CD1c-positive myeloid dendritic cell (primary cell): ENCODE measurements around the gene ALKAL2.
"Not testable (repeated sequence)": the region's sequence is repeated elsewhere in the genome, so short reads cannot be mapped to it uniquely, and the experiment has no call there.

ENCODE experiments used
- DNase-seq: peaks from one replicate; pipeline ENCODE4 v3.0.0-alpha.2; 2016; ENCODE audit errors: extremely low spot score

Gene ALKAL2, protein sequence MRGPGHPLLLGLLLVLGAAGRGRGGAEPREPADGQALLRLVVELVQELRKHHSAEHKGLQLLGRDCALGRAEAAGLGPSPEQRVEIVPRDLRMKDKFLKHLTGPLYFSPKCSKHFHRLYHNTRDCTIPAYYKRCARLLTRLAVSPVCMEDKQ

DNA sequence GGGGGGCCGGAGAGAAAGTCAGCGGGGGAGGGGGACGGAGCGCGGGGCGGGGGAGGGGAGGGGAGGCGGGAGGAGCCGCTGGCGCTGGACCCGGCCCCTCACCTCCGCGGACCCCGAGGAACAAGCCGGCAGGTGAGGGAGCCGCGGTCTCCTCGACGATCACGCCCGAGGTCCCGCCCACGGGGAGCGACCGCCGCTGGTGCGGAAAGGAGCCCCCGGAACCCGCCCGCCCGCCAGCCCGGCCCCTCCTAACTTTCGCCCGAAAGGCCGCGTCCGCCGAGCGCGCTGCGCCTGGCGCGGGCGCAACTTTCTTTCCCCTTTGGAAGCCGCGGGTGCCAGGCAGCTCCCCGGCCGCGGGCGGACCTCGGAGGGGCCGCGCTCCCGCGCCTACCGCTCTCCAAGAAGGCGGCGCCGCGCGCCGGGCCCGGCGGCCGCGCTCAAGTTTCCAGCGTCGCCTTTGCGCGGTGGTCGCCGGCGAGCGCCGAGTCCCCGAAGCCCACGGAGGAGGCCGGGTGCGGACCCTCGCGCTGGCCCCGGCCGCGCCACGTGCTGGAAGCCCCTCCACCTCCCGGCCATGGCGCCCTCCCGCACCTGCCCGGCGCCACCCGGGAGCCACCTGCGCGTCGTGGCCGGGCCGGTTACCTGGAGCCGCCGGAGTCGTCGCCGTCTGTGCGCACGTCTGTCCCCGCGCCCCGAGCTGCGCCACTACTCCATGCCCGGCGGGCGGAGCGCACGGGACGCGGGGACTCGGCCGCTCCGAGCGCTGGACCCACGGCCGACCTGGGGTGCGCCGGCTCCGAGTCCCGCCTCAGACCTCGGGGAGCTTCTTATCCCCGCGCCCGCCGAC is at the start of gene ALKAL2:
Gene ALKAL2, minus strand, starts transcription at position 181 of the 847 bp plus-strand sequence. CDS start 256 bp downstream, outside the sequence.
- no peak for DNase-seq

DNA sequence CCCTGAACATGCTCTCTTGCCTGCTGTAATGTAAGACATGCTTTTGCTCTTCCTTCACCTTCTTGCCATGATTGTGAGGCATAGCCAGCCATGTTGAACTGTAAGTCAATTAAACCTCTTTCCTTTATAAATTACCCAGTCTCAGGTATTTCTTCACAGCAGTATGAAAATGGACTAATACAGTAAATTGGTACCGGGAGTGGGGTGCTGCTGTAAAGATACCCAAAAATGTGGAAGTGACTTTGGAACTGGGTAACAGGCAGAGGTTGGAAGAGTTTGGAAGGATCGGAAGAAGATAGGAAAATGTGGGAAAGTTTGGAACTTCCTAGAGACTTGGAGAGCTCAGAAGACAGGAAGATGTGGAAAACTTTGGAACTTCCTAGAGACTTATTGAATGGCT is 49.1 kb upstream of the ALKAL2 start:
- not testable (repeated sequence) for DNase-seq

DNA sequence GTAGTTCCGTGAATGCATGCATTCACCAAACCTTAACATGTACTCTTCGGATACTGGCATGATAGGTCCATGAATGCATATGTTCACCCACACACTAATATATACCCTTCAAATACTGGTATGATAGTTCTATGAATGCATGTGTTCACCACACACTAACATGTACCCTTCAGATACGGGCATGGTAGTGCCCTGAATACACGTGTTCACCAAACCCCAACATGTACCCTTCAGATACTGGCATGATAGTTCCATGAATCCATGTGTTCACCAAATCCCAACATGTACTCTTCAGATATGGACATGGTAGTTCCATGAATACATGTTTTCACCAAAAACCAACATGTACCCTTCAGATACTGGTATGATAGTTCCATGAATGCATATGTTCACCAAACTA is 48.5 kb upstream of the ALKAL2 start:
- no peak for DNase-seq

DNA sequence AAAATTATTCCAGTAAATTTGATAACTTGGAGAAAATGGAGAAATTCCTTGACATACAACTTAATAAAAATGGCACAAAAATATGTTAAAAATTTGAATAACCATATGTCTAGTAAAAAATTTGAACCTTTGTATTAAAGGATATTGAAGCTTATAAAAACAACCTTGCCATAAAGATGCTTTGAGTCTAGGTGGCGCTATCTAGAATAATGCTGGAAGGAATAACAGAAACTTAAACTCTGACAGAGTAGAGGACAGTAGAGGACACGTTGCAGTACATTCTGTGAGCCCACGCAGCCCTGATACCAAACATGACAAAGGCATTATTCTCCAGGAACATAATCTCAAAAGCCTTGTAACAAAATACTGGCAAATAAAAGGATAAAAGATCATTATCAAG is 44.7 kb upstream of the ALKAL2 start:
- no peak for DNase-seq

DNA sequence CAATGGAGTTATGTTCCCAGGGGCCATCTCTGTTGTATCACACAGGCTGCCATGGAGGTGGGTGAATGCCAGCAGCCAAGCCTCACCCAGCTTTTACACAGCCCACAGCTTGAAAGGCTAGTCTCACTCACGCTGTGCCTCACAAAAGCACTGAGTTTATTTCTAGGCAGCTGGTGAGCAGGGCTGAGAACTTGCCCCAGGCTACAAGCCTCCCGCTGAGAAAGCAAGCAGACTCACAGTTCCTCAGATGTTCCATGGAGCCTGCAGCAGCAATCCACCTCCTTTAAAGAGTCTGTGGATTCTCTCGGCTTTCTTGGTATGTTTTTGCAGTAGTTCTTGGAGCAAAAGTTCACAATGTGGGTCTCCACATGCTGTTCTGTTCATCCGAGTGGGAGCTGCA is 40.9 kb upstream of the ALKAL2 start:
- DNase-seq: no peak

DNA sequence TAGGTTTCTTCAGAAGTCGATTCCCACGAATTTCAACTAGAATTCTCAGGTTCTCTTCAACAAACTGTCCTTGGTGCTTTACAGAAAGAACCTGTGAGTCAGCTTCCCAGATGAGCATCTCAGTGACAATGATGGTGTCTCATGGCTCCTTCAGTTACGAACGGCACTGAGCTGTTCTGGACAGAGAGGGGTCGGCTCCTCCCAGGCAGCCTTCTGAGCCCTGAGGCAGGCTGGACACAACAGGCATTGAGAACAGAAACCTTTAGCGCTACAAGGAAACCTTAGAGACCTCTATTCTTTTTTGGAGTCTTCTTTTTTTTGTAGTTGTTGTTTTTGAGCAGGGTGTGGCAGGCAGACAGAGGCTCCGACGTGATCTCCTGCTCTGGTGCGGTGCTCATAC is 35.1 kb upstream of the ALKAL2 start:
- DNase-seq: no peak

DNA sequence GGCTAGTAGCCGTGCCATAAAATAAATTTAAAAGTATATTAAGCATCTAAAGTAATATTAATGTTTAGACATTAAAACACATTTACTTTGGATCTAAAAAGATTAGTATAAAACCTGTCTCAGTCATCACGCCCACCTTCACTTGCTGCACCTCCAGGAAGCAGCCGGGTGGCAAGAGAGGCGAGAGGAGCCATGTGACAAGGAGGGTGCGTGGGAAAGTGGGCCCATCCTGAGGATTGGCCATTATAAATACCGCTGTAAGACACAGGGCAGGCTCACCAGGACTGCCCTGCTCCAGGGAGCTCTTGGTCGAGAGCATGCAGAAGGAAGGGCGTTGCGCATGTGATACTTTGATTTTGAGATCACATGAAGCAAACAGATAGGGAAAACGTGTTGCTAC is 34.4 kb upstream of the ALKAL2 start:
- no peak for DNase-seq

DNA sequence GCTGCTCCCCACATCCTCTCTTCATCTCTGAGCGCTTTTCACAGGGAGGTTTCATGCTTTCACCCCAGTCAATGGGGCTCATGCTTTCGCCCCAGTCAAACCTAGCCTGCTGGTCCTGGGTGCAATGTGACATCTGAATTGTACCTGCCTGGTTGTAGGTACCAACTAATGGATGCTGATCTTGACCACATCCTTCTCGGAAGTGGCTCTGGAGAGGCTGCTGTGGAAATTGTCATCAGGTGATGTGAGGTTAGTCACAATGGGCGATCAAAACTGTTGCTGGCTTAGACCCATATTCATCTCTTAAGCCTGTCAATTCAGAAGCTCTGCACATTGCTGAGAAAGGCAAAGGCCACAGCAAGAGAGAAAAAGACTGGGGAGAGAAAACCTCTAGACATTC is 32.7 kb upstream of the ALKAL2 start:
- no peak for DNase-seq

DNA sequence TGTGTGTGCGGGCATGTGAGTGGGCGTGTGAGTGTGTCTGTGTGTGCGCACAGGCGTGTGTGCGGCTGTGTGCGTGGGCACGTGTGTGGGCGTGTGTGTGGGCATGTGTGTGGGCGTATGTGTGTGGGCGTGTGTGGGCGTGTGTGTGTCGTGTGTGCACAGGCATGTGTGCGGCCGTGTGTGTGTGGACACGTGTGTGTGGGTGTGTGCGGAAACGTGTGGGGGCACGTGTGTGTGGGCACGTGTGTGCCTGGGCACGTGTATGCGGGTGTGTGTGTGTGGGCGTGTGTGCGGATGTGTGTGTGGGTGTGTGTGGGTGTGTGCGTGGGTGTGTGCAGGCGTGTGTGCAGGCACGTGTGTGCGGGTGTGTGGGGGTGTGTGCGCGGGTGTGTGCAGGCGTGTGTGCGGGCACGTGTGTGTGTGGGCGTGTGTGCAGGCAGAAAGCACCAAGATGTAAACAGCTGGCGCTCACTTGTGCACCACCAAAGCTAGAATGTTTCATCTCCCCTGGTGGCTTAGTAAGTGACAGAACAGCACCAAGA is 31.2 kb upstream of the ALKAL2 start:
- no peak for DNase-seq

DNA sequence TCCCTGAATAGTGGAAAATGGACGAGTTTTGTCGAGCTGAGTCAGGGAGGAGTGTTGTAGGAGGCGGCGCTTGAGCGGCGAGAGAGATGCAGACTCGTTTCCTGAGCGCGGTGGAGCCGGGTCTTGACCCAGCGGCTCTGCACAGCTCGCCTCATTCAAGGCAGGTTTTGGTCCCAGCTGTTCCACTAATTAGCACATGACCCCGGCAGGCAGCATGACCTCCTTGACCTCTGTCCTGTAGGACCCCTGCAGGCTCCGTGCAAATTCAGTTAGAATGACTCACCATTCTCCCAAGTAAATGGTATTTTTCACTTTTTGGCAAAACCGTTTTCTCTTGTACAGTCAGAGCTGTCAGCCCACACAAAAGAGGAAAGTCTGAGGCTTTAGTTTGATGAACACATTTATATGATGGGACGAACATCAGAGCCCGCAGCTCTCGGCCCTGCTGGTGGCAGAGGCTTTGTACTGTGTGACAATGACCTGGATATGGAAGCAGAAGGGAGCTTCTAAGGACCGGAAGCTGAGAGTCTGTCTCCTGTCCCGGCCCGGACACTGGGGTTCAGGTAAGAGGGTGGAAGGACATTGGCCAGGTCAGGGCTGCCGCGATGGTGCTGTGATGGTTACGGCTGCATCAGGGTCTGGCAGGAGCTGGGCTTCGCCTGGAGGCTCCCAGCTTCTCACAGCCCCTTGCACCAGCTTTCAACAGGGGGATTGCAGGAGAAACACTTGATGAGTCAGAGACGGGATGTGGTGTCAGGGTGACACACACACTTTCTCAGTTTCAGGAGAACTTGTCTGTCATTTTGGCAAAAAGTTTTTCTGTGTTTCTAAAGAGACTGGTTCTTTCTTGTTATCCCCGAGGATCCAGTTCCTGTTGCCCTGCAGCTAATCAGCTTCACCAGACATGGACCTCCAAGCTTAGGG is 29.9 kb upstream of the ALKAL2 start:
- no peak for DNase-seq

DNA sequence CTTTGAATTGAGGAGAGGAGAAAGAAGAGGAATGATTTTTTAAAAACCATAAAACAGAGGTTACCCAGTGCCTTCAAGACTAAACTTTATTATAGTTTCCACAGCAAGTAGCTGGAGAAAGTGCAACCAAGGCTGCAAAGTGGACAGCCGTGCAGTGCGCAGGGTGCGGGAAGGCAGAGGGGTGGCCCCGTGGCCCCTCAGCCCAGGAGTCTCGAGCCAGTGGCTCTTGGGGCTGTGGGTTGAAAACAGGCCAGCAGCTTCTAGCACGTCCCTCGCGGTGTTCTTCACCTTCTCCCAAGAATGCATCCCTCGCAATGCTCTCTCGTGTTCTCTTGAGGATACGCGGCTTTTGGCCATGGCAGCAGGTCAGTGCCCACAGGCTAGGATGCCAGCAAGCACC is 28.5 kb upstream of the ALKAL2 start:
- no peak for DNase-seq

DNA sequence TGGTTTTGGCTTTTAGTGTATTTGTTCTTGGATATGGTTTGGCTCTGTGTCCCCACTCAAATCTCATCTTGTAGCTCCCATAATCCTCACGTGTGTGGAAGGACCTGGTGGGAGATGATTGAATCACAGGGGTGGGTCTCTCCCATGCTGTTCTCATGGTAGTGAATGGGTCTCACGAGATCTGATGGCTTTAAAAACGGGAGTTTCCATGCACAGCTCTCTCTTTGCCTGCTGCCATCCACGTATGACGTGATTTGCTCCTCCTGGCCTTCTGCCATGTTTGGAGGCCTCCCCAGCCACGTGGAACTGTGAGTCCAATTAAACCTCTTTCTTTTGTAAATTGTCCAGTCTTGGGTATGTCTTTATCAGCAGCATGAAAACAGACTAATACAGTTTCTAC is 28.0 kb upstream of the ALKAL2 start:
- not testable (repeated sequence) for DNase-seq

DNA sequence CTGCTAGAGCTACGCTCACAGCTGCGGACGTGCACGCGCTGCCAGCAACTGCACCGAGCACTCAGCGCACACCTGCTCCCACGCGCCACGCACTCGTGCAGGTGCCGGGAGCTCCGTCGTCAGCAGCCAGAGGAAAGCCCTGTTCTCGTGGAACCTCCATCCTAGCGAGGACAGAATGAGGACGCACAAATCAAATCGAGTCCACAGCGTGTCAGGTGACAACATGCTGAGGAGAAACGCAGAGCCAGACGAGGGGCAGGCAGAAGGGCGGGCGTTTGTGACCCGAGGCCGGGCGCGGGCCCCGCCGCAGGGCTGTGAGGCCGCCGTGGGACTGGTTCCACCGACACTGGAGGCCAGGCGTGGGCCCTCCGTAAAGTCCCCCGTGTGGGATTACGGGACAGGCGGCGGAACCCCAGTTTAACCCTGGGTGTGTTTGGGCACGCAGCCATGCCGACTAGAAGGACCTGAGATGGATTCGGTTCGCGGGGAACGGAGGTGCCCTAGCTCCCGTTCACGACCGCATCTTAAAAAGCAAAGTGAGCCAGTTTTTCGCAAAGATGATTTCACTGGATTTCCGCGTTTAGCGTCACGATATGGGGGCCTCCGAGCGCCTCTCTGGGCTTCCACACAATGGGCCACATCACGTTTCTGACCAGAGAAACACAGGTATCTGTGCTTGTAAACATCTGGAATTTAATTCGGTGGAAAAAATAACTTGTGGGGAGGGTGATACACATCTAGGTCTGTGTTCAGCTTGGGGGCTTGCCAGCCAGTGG is 26.9 kb upstream of the ALKAL2 start:
- DNase-seq: no peak

DNA sequence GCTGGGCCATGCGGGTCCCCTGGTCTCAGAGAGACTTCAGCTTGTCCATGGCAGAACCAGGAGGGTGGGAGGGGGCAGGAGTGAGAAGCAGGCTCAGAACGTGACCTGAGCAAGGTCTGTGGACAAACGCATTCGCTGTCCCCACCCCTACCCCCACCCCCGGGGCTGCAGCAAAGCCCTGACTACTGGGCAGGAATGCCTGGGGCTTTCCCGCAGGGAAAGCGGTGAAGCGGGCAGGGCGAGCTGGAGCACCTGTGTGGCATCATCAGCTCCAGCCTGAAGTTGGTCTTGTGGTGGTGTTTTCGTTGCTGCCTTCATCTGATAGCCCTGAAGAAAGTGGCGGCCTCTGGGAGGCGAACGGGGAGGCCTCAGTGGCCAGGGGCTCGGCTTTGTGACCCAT is 26.1 kb upstream of the ALKAL2 start:
- DNase-seq: no peak

DNA sequence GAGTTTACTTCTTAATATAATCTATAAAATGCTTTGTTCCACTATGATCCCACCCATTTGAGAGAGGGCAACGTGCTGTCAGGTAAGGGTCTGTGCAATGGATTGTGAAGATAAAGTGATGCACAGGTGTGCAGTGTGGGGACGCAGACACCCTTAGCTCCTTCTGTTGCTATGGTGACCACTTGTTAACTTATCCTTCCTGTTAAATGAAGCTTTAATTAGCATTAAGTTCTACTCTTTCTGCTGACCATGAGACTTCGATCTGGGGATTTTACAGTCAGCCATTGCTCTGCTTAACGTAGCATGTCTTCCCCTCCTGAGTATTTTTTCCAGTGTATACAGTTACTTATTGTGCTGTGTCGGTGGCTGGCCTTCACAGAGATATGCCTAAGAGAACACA is 23.1 kb upstream of the ALKAL2 start:
- DNase-seq: no peak

DNA sequence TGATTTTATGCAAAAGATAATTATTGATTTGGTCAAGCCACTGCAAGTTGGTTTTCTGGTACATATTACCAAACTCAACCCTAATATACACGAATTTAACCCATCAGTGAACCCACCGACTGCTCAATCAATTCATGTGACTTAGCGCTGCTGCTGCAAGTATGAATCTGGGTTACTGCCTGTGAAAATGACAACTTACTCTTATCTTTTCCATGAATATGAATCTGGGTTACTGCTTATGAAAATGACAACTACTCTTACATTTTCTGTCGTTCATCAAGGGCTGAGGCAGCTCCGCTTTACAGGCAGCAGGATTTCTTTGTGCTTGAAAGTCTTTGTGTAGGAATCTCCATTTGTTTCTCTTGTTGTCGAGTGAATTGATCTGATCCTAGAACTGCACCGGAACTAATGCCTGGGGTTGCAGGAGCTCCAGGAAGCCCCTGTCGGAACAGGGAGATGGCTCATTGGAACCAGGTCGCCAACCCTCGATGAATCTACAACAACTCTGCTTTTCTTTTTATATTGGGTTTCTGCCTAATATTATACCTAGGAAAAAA is 22.1 kb upstream of the ALKAL2 start:
- no peak for DNase-seq

DNA sequence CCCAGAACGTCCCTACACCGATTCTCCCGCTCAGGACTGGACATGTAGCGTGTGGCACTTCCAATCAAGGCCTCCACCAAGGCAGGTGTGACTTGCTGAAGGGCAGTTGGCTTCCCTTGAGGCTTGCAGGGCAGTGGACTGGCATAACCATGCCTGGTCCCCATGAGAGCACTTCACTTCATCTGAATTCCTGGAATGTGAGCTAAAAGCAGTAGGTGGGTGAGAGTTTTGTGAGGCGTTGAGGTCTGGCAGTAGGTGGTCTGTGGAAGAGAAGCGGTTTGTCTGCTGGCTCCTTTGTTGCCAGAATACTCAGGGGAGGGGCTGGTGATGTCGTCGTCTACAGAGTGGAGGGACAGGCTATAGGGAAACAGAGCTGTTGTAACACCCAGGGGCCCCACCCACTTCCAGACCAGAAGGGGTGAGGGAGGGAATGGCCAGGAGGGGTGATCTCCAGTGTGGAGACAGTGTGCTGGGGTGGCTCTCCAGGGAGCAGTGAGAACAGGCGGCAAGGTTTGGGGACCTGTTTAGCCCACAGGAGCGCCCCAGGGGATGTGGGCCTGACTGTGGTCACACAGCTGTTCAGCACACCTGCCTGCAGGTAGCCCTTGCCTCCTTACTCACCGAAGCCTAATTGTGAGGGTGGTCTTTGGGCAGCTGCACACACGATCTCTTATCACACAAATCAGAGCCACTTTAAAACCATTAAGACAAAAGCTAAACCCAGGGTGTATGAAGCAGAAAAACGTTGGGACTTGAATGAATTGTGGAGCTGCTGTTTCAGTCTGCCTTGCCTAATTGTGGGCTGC is 21.5 kb upstream of the ALKAL2 start:
- DNase-seq: no peak

DNA sequence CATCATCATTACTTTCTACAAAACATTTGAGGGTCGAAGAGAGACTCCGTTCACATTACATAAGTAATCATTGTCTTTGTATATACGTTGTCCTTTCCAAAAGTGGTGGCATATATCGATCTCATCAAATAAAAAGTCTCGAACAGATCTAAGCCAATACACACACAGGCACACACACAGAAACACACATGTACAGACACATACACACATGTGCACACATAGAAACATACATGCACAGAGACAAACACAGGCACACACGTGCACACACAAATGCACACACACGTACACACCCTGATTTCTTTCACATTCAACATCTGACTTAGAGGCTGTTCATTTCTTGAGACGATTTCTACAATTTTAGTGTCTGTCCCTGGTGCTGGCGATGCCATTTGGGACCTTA is 17.5 kb upstream of the ALKAL2 start:
- DNase-seq: no peak

DNA sequence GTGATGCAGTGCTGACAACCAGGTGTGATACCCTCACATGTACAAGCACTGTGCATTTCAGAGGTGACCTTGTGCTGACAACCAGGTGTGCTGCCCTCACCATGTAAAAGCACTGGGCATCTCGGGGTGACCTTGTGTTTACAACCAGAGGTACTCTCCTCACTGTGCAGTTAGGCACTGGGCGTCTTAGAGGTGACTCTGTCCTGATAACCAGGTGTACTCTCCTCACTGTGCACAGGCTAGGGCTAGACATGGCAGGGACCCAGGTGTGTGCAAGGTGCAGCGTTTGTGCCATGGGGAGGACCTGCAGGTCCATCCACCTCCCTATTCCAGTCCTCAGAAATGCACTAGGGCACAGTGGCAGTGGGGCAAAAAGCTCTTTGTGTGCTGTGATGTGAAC is 8.5 kb upstream of the ALKAL2 start:
- DNase-seq: no peak

DNA sequence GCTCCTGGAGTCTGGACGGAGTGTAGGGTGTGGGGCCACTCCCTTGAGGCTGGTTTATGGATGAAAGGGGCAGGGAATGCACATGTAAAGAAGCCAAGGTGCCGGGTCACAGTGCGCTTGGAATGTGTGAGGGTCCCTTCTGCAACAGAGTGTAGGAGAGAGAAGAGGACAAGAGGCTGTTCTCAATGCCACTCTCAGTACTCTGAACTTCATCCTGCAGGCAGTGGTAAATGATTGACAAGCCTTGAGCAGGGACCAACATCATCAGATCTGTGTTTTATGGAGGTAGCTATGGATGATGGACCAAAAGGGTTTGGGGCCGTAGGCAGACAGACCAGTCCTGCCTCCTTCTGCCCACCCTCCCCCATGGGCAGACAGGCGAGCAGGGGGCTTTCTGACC is 7.2 kb upstream of the ALKAL2 start:
- no peak for DNase-seq
